ENCODE results near the gene POC1B. TPM values are rescaled to one million over a fixed set of nuclear protein-coding genes. Genes with fewer than 3 reads are reported as not detected.
"Not testable (repeated sequence)": the region's sequence is repeated elsewhere in the genome, so short reads cannot be mapped to it uniquely, and the experiment has no call there.

The POC1B gene
- total RNA-seq, 1 experiment from 2014 or later: 13.4 TPM

GRCh38 chr12:89464974-89465592 lies 60.8 kb downstream of the POC1B start:
- DNase-seq (ENCODE audit: low read depth): peak; percentile 52

GRCh38 chr12:89461649-89462612 lies 63.9 kb downstream of the POC1B start:
- DNase-seq (ENCODE audit: low read depth): peak; percentile 34

- DNase-seq (ENCODE audit: low read depth): no peak
These were observed 64.7 kb downstream of the POC1B start for GRCh38 chr12:89461190-89461589.

GRCh38 chr12:89459279-89459678 lies 66.6 kb downstream of the POC1B start:
- not testable (repeated sequence) for DNase-seq (ENCODE audit: low read depth)

- no peak for DNase-seq (ENCODE audit: low read depth)
These were observed 69.3 kb downstream of the POC1B start for GRCh38 chr12:89456565-89456964.

GRCh38 chr12:89454080-89454848 lies 71.6 kb downstream of the POC1B start:
- DNase-seq (ENCODE audit: low read depth): no peak

GRCh38 chr12:89453121-89453978 lies 72.5 kb downstream of the POC1B start:
- peak; percentile 40 for DNase-seq (ENCODE audit: low read depth)

GRCh38 chr12:89451841-89452251 lies 74.0 kb downstream of the POC1B start:
- DNase-seq (ENCODE audit: low read depth): peak; percentile 85

GRCh38 chr12:89450907-89451306 lies 74.9 kb downstream of the POC1B start:
- peak; percentile 68 for DNase-seq (ENCODE audit: low read depth)

- peak; percentile 60 for DNase-seq (ENCODE audit: low read depth)
These were observed 76.9 kb downstream of the POC1B start for GRCh38 chr12:89448951-89449371.

- DNase-seq (ENCODE audit: low read depth): no peak
These were observed 77.3 kb downstream of the POC1B start for GRCh38 chr12:89448526-89448925.

- DNase-seq (ENCODE audit: low read depth): peak; percentile 40
These were observed 85.9 kb downstream of the POC1B start for GRCh38 chr12:89439941-89440340.

- DNase-seq (ENCODE audit: low read depth): no peak
These were observed 88.6 kb downstream of the POC1B start for GRCh38 chr12:89437231-89437630.

GRCh38 chr12:89436062-89436461 lies 89.8 kb downstream of the POC1B start:
- no peak for DNase-seq (ENCODE audit: low read depth)

GRCh38 chr12:89433634-89434033 lies 92.2 kb downstream of the POC1B start:
- no peak for DNase-seq (ENCODE audit: low read depth)

GRCh38 chr12:89432396-89432795 lies 93.5 kb downstream of the POC1B start:
- DNase-seq (ENCODE audit: low read depth): no peak

- no peak for DNase-seq (ENCODE audit: low read depth)
These were observed 96.3 kb downstream of the POC1B start for GRCh38 chr12:89429528-89429927.

GRCh38 chr12:89427508-89428156 lies 98.2 kb downstream of the POC1B start:
- no peak for DNase-seq (ENCODE audit: low read depth)

- DNase-seq (ENCODE audit: low read depth): no peak
These were observed 101.0 kb downstream of the POC1B start for GRCh38 chr12:89424846-89425245.

GRCh38 chr12:89424389-89424788 lies 101.5 kb downstream of the POC1B start:
- no peak for DNase-seq (ENCODE audit: low read depth)
